ENCODE results near the gene SEC24C.

- TF ChIP-seq CTCF (conservative IDR thresholded peaks at IDR 0.05 in 1 of 2, IDR thresholded peaks at IDR 0.05 in 1 of 2; ENCODE audit: extremely low read depth in 1 of 2, insufficient read depth in 1 of 2, low read depth in 1 of 2, low read length in 2 of 2) = peak in 1 of 2 donors; percentile 5
- TF ChIP-seq EZH2 (IDR thresholded peaks at IDR 0.05; ENCODE audit: borderline replicate concordance, low read length) = no peak
These were observed 28.3 kb downstream of the SEC24C start for GRCh38 chr10:73772281-73773151.

All from mammary epithelial cell (primary cell).